ENCODE results near the gene MYH8.

DNA sequence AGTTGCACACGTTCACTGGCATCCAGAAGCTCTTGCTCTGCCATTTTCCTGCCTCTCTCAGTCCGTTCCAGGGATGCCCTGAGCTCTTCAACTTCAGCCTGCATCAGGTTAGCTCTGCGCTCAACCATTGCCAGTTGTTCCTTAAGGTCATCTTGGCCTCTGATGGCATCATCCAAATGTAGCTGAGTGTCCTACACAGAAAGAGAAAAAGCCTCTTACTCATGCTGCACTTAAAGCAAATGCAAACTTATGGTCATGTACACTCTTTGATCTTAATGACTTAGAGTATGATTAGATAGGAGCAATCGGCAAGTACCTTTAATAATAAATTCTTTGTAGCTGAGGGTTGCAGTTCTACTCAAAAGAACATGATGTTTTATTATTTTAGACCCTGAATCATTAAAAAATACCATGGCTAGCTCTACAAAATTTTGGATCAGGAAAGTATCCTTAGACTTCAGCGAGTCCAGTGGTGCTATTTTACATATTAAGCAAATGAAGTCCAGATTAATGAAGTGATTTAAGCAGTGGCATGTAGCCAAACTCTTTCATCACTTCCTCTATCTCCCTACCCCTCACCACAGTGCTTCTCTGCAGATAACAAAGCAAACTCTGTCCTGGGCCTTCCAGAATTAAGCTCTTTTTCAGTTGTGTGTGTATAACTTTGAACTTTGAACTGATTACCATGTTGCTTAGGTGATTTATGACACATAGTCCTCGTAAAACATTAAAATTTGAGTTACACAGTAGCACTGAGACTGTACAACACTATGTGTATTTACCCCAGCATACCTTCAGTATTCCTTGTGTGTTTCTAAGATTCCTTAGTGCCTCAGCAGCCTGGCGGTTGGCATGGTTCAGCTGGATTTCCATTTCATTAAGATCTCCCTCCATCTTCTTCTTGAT is 25.5 kb upstream of the MYH8 start:
- TF ChIP-seq, protein P1, sequence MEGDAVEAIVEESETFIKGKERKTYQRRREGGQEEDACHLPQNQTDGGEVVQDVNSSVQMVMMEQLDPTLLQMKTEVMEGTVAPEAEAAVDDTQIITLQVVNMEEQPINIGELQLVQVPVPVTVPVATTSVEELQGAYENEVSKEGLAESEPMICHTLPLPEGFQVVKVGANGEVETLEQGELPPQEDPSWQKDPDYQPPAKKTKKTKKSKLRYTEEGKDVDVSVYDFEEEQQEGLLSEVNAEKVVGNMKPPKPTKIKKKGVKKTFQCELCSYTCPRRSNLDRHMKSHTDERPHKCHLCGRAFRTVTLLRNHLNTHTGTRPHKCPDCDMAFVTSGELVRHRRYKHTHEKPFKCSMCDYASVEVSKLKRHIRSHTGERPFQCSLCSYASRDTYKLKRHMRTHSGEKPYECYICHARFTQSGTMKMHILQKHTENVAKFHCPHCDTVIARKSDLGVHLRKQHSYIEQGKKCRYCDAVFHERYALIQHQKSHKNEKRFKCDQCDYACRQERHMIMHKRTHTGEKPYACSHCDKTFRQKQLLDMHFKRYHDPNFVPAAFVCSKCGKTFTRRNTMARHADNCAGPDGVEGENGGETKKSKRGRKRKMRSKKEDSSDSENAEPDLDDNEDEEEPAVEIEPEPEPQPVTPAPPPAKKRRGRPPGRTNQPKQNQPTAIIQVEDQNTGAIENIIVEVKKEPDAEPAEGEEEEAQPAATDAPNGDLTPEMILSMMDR (conservative IDR thresholded peaks at IDR 0.05), result no peak
- no peak for TF ChIP-seq ZFX (IDR thresholded peaks at IDR 0.05)
